ENCODE data around the gene LEF1. TPM values are rescaled to one million over a fixed set of nuclear protein-coding genes. Genes with fewer than 3 reads are reported as not detected.

Gene LEF1
- total and polyA plus RNA-seq, 2 experiments from 2014 or later, result 0.50 to 0.73 TPM

DNA sequence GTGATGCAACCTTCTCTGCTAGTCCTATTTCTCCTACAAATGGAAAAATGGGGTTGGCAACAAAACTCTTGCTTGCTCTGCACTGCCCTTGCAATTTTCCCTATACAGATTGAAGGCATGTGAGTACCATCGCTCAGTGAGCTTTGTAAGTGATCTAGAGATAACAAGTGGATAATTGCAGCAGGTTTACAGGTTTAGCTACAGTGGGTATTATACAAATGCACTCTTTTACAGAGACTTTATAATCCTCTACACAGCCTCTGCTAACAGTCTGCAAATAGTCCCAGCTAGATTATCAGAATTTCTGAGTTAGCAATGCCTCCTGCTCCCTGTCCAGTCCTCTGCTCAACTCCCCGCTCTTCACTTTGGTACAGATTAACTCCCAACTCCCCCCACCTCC, 11.1 kb downstream of the LEF1 start:
- H3K4me1 Mint-ChIP-seq, result peaks cover 25% of the 10 kb centered on the region
- H3K36me3 ChIP-seq (ENCODE audit: insufficient read depth), result no peaks in the 10 kb centered on the region
- H3K9me3 Mint-ChIP-seq, result no peaks in the 10 kb centered on the region
- no peaks in the 10 kb centered on the region for H3F3A ChIP-seq (replicated peaks; ENCODE audit: low read depth)
- DNase-seq (ENCODE audit: low spot score), result no peak
- H3K79me2 ChIP-seq (replicated peaks; ENCODE audit: insufficient read depth), result no peaks in the 10 kb centered on the region
- no peaks in the 10 kb centered on the region for H3K9me2 ChIP-seq (ENCODE audit: insufficient read depth)
- H3K27me3 Mint-ChIP-seq (ENCODE audit: insufficient read depth, low read depth, poor library complexity), result peaks cover 4% of the 10 kb centered on the region
- H3K4me3 ChIP-seq, result no peak overlapping the region
- no peaks in the 10 kb centered on the region for H3K36me3 Mint-ChIP-seq (ENCODE audit: low read depth)
- H2AFZ ChIP-seq, result no peak overlapping the region
- no peaks in the 10 kb centered on the region for H4K20me1 ChIP-seq (replicated peaks; ENCODE audit: insufficient read depth)
- no peak for ATAC-seq
- no peak overlapping the region for H3K27ac Mint-ChIP-seq
- H3K4me2 ChIP-seq, result no peak overlapping the region
- H3K4me3 Mint-ChIP-seq, result no peak overlapping the region
- no peak overlapping the region for H3K27ac ChIP-seq (ENCODE audit: low read depth)
- H3K4me1 ChIP-seq (ENCODE audit: insufficient read depth), result peaks cover 14% of the 10 kb centered on the region
- TF ChIP-seq CREB1 (CRISPR knock-in tag; IDR thresholded peaks at IDR 0.05; ENCODE audit: low read depth) (no peak), ZNF114 (CRISPR knock-in tag; IDR thresholded peaks at IDR 0.05) (no peak), NANOG (IDR thresholded peaks at IDR 0.05; ENCODE audit: borderline replicate concordance) (no peak), EZH2 (IDR thresholded peaks at IDR 0.05; ENCODE audit: low read depth, unreplicated experiment) (no peak), ZNF331 (CRISPR knock-in tag; IDR thresholded peaks at IDR 0.05; ENCODE audit: low read depth) (no peak)
- TF ChIP-seq, protein P1, sequence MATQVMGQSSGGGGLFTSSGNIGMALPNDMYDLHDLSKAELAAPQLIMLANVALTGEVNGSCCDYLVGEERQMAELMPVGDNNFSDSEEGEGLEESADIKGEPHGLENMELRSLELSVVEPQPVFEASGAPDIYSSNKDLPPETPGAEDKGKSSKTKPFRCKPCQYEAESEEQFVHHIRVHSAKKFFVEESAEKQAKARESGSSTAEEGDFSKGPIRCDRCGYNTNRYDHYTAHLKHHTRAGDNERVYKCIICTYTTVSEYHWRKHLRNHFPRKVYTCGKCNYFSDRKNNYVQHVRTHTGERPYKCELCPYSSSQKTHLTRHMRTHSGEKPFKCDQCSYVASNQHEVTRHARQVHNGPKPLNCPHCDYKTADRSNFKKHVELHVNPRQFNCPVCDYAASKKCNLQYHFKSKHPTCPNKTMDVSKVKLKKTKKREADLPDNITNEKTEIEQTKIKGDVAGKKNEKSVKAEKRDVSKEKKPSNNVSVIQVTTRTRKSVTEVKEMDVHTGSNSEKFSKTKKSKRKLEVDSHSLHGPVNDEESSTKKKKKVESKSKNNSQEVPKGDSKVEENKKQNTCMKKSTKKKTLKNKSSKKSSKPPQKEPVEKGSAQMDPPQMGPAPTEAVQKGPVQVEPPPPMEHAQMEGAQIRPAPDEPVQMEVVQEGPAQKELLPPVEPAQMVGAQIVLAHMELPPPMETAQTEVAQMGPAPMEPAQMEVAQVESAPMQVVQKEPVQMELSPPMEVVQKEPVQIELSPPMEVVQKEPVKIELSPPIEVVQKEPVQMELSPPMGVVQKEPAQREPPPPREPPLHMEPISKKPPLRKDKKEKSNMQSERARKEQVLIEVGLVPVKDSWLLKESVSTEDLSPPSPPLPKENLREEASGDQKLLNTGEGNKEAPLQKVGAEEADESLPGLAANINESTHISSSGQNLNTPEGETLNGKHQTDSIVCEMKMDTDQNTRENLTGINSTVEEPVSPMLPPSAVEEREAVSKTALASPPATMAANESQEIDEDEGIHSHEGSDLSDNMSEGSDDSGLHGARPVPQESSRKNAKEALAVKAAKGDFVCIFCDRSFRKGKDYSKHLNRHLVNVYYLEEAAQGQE (IDR thresholded peaks at IDR 0.05; ENCODE audit: unreplicated experiment), result no peak
- peaks cover 53% of the 10 kb centered on the region for H3K27me3 ChIP-seq (ENCODE audit: insufficient read depth)

DNA sequence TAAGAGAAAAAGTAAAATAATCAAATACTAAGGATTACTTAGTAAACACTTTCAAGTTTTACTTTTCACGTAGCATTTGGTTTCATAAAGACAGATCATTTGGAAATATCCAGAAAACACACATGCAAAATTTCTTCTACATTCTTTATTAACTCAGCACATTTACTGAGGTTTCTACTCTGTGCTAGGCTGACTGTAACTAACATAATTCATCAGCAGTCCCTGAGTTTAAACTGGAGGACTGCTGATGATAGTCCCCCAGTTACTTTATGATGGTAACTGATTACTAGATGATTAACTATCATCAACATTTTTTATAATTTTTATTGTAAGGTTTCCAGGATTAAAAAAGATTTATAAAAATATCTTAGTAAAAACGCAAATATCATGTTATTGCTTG, 12.3 kb downstream of the LEF1 start:
- H4K20me1 ChIP-seq (replicated peaks; ENCODE audit: insufficient read depth), result no peaks in the 10 kb centered on the region
- peaks cover 13% of the 10 kb centered on the region for H3K4me1 ChIP-seq (ENCODE audit: insufficient read depth)
- DNase-seq (ENCODE audit: low spot score), result no peak
- Mint-ChIP-seq H3K27ac (no peak overlapping the region), H3K4me3 (no peak overlapping the region), H3K27me3 (ENCODE audit: insufficient read depth, low read depth, poor library complexity) (peaks cover 4% of the 10 kb centered on the region), H3K36me3 (ENCODE audit: low read depth) (no peaks in the 10 kb centered on the region), H3K4me1 (peaks cover 25% of the 10 kb centered on the region), H3K9me3 (no peaks in the 10 kb centered on the region)
- no peak overlapping the region for H3K4me2 ChIP-seq
- H3K4me3 ChIP-seq, result no peak overlapping the region
- peaks cover 40% of the 10 kb centered on the region for H3K27me3 ChIP-seq (ENCODE audit: insufficient read depth)
- no peaks in the 10 kb centered on the region for H3K9me2 ChIP-seq (ENCODE audit: insufficient read depth)
- H3F3A ChIP-seq (replicated peaks; ENCODE audit: low read depth), result no peaks in the 10 kb centered on the region
- no peak overlapping the region for H2AFZ ChIP-seq
- H3K79me2 ChIP-seq (replicated peaks; ENCODE audit: insufficient read depth), result no peaks in the 10 kb centered on the region
- ATAC-seq, result no peak
- no peaks in the 10 kb centered on the region for H3K36me3 ChIP-seq (ENCODE audit: insufficient read depth)
- TF ChIP-seq POLR2AphosphoS5 (IDR thresholded peaks at IDR 0.05; ENCODE audit: low read depth), result no peak
- no peak for TF ChIP-seq CREB1 (CRISPR knock-in tag; IDR thresholded peaks at IDR 0.05; ENCODE audit: low read depth)
- TF ChIP-seq NANOG (IDR thresholded peaks at IDR 0.05; ENCODE audit: borderline replicate concordance), result no peak
- TF ChIP-seq, protein P1 (IDR thresholded peaks at IDR 0.05; ENCODE audit: unreplicated experiment), result no peak
- TF ChIP-seq ZNF331 (CRISPR knock-in tag; IDR thresholded peaks at IDR 0.05; ENCODE audit: low read depth), result no peak
- TF ChIP-seq EZH2phosphoT487 (IDR thresholded peaks at IDR 0.05; ENCODE audit: unreplicated experiment), result no peak
- TF ChIP-seq, protein P2, sequence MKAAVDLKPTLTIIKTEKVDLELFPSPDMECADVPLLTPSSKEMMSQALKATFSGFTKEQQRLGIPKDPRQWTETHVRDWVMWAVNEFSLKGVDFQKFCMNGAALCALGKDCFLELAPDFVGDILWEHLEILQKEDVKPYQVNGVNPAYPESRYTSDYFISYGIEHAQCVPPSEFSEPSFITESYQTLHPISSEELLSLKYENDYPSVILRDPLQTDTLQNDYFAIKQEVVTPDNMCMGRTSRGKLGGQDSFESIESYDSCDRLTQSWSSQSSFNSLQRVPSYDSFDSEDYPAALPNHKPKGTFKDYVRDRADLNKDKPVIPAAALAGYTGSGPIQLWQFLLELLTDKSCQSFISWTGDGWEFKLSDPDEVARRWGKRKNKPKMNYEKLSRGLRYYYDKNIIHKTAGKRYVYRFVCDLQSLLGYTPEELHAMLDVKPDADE (IDR thresholded peaks at IDR 0.05), result no peak
- no peak overlapping the region for H3K27ac ChIP-seq (ENCODE audit: low read depth)

Data from GM23338 (cell line).